Left hindlimb (tissue), 1 donor: ENCODE data around the gene SYPL1.

ENCODE experiments used
- DNase-seq: peaks from one replicate; pipeline ENCODE4 v3.0.0-alpha.2; 2018

Gene SYPL1

DNA sequence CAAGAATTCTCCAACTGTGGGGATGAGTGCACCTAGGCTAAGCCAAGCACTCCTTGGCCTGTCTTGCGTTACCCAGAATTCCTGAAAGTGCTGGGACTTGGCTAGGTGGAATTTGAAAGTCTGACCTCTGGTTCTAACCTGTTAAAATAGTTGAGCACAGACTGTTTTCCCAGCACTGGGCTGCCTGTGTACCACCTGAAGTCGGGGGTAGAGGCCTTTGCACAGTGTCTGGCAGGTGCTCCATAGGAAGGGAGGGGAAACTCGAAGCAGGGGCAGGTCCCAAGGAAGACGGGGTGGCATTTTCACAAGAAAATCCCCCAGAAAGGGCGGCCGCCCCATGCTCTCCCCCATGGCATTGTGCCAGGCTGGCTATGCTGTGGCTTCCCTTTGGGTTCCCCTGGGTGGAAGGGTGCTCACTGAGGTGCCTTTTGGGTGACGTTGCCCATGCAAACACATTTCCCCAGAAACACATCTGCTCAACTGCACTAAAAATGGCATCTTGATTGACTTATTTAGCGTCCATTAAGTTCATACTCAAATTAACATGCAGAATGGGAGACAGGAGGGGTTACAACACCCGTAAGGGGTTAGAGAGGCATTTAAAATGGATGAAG, 62.9 kb downstream of the SYPL1 start:
- DNase-seq: no peak

GRCh38 chr7:106048706-106049020, 63.4 kb downstream of the SYPL1 start:
- no peak for DNase-seq

DNA sequence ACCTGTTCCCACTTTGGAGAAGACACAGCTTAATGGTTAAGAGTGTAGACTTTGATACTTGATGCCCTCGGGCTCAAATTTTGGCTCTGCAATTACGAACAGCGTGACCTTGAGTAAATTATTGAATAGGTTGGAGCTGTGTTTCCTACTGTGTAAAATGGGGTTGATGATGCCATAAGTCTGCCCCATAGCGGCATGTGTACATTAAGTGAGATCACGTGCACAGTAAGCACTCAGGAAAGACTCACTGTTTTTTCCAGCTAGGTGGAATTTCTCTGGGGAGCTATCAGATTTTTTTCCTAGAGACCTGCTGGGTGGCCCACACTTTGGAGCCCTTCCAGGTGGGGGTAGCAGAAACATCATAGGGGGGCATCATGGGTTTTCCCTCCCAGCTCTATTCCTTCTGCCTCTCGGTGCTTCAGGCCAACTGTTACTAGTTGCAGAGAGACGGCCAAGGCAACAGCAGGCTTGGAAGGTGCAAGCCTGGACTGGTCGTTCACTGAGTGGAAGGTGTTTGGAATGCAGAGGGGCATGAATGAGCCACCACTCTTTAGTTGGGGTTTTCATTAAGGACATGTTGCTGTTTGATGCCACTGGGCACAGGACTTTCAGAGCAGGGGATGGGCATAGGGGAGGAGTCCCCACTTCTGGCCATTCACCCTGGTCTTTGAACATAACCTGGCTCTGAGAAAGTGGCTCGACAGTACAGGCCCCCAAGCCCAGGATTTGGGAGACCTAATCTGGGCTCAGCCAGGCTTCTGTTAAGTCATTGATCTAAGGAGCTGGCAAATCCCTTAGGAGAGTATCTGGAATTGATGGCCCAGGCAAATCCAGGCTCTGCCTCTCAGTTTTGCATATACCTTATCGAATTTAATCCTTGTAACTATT, 64.0 kb downstream of the SYPL1 start:
- DNase-seq: no peak

DNA sequence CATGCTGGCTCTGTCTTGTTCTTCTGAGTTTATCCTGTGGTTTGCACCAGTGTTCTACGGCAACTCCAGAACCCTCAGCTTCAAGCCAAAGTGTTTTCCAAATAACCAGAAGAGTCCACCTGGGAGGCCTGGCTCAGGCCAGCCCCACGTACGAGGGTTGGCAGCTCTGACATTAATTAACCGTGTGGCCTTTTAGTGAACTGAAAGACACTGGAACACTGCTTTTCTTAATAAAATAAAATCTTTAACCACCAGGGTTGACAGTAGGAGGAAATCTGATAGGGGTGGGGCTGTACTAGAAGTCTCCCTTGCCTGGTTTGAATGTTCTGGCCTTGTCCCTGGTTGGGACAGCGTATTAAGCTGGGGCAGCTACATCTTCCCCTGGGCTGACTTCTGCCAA, 64.9 kb downstream of the SYPL1 start:
- no peak for DNase-seq

GRCh38 chr7:106045586-106045985, 66.5 kb downstream of the SYPL1 start:
- no peak for DNase-seq

- DNase-seq: no peak
These were observed 67.0 kb downstream of the SYPL1 start for GRCh38 chr7:106045139-106045538.

GRCh38 chr7:106042196-106042611, 69.9 kb downstream of the SYPL1 start:
- no peak for DNase-seq

DNA sequence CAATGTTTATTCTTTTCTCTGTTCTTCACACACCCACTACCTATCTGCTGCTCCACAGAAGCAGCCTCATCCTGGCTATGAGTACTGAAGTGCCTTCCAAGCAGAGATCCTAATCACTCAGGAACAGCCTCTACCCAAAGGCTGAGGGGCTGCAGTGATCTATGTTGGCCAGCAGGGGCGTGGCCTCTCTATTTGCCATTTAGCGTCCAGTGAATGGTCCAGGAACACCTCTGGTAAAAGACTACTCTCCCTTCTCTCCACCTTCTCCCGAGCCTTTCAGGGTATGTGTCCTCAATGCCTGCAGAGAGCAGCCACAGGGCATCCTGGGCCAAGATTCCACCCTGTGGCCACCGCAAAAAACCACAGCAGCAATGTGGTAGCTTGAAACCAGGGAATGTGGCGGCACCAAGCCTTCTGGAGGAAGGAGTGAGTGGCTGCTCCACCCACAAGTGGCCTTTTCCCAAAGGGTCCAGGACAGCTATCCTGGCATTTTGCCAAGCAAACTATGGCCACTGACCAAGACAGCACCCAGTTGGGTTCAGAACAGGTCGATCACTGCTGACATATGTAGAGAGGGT, 70.9 kb downstream of the SYPL1 start:
- DNase-seq: no peak
